ACC112 (cell line): ENCODE data around the gene LNPK.

ENCODE experiments used
- H2AFZ ChIP-seq: fragments of 200-600 bp; sonication (generic); one replicate; pipeline ENCODE4 v1.6.0; 2017; ENCODE audit warnings: antibody characterized with exemption, low read length; ENCODE audit not compliant: unreplicated experiment
- H3K27ac ChIP-seq: fragments of 200-600 bp; sonication (generic); 2 replicates; pipeline ENCODE4 v1.5.1; 2014; ENCODE audit warnings: low read depth, mild to moderate bottlenecking, antibody characterized with exemption, low read length, moderate library complexity
- H3K27me3 ChIP-seq: fragments of 200-600 bp; sonication (generic); 2 replicates; pipeline ENCODE4 v1.6.1; 2014; ENCODE audit warnings: mild to moderate bottlenecking, antibody characterized with exemption, low read length, moderate library complexity, mixed read lengths; ENCODE audit not compliant: insufficient read depth
- H3K36me3 ChIP-seq: fragments of 200-600 bp; sonication (generic); 2 replicates; pipeline ENCODE4 v1.6.1; 2016; ENCODE audit warnings: mild to moderate bottlenecking, antibody characterized with exemption, low read length, moderate library complexity, mixed read lengths; ENCODE audit not compliant: insufficient read depth
- H3K4me1 ChIP-seq: fragments of 200-600 bp; sonication (generic); one replicate; pipeline ENCODE4 v1.6.1; 2016; ENCODE audit warnings: low read length, mixed read lengths; ENCODE audit not compliant: insufficient read depth, unreplicated experiment, control insufficient read depth
- H3K4me3 ChIP-seq: fragments of 200-600 bp; sonication (generic); 2 replicates; pipeline ENCODE4 v1.5.1; 2014; ENCODE audit warnings: mild to moderate bottlenecking, low read depth, low read length
- H3K79me2 ChIP-seq: fragments of 200-600 bp; sonication (generic); one replicate; pipeline ENCODE4 v1.6.0; 2016; ENCODE audit warnings: low read length; ENCODE audit not compliant: control insufficient read depth, unreplicated experiment, insufficient read depth

Gene LNPK

GRCh38 chr2:175883586-175884194 lies 118.4 kb downstream of the LNPK start:
- Histone ChIP-seq H2AFZ (no peak overlapping the region), H3K4me3 (no peak overlapping the region), H3K79me2 (no peaks in the 10 kb centered on the region), H3K27me3 (peaks cover 16% of the 10 kb centered on the region; the same call in 1 of the 2 replicates), H3K4me1 (no peaks in the 10 kb centered on the region), H3K36me3 (no peaks in the 10 kb centered on the region), H3K27ac (no peak overlapping the region)

GRCh38 chr2:175879679-175880078 lies 122.4 kb downstream of the LNPK start:
- Histone ChIP-seq H2AFZ (no peak overlapping the region), H3K27ac (no peak overlapping the region), H3K79me2 (no peaks in the 10 kb centered on the region), H3K36me3 (no peaks in the 10 kb centered on the region), H3K4me1 (no peaks in the 10 kb centered on the region), H3K27me3 (no peaks in the 10 kb centered on the region), H3K4me3 (no peak overlapping the region)

- Histone ChIP-seq H3K4me1 (no peaks in the 10 kb centered on the region), H3K36me3 (no peaks in the 10 kb centered on the region), H3K4me3 (no peak overlapping the region), H3K27me3 (no peaks in the 10 kb centered on the region), H3K79me2 (no peaks in the 10 kb centered on the region), H3K27ac (no peak overlapping the region), H2AFZ (no peak overlapping the region)
Observed at GRCh38 chr2:175877845-175878544, 124.1 kb downstream of the LNPK start.

- Histone ChIP-seq H3K4me1 (peaks cover 9% of the 10 kb centered on the region), H3K27me3 (no peaks in the 10 kb centered on the region), H3K27ac (no peak overlapping the region), H3K79me2 (no peaks in the 10 kb centered on the region), H3K36me3 (no peaks in the 10 kb centered on the region), H3K4me3 (no peak overlapping the region), H2AFZ (no peak overlapping the region)
Observed at GRCh38 chr2:175874291-175874690, 127.8 kb downstream of the LNPK start.
